Measurements from ENCODE around the gene TBC1D7.

Gene TBC1D7

DNA sequence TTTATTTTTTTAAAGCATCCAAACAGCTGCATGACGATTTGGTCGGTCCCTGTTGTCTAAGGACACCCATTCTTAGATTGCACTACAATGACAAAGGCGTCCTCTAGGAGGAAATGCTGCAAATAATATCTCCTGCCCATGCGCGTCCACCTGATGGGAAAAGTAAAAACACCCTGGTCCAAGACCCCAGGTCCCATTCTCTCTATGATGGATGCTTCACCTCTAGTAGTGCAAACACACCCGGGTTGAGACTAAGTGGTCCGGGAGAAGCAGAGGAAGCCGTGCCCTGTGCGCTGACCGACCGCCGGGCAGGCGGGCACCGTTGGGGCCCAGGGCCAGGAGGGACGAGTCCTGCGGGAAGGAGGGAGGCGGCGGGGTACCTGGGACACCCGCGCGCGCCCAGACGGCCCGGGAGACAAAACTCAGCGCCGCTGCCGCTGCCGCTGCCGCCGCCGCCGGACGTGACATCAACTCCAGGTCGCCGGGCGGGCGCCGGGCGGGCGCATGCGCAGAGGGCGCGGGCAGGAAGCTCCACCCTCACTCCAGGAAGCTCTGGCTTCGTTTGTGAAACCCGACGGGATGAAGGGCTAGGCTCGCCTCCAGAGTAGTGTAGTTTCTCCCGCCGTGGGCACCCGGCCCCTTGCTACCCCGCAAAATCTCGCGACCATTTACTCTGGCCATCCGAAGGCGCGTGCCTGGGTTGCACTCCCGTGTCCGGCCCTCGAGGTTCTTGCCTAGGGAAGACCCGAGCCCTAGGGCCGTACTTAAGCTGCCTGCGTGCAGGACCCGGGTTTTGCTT, at the start of gene TBC1D7:
TSS of gene TBC1D7 (minus strand) at position 462 of the 799 bp plus-strand sequence. CDS start 1,639 bp downstream, outside the sequence.
- peak; percentile 88 to 89 for DNase-seq

- no peak for DNase-seq
Observed at GRCh38 chr6:13377054-13377758, 48.9 kb upstream of the TBC1D7 start.

GRCh38 chr6:13375360-13375878, 47.1 kb upstream of the TBC1D7 start:
- peak in 1 of 2 experiments; percentile 14 for DNase-seq

DNA sequence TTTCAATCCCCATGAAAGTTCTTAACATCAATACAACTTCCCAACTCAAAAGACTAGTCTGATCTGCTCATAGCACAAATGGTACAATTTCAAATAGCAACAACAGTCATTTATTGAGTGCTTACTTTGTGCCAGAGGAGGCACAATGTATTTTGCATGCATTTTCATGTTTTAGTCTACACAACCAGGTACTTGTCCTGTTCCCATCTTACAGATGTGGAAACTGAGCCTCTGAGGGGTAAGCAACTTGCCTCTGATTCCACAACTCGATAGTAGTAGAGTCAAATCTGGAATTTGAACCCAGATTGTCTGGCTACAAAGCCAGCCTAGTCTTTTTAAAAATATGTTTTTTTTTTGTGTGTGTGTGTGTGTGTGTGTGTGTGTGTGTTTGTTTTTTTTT, 45.6 kb upstream of the TBC1D7 start:
- no peak for DNase-seq

- DNase-seq: no peak
Observed at GRCh38 chr6:13373488-13373886, 45.1 kb upstream of the TBC1D7 start.

GRCh38 chr6:13372688-13373487, 44.6 kb upstream of the TBC1D7 start:
- DNase-seq: no peak

GRCh38 chr6:13372076-13372475, 43.7 kb upstream of the TBC1D7 start:
- no peak for DNase-seq

GRCh38 chr6:13371421-13372072, 43.2 kb upstream of the TBC1D7 start:
- no peak for DNase-seq

DNA sequence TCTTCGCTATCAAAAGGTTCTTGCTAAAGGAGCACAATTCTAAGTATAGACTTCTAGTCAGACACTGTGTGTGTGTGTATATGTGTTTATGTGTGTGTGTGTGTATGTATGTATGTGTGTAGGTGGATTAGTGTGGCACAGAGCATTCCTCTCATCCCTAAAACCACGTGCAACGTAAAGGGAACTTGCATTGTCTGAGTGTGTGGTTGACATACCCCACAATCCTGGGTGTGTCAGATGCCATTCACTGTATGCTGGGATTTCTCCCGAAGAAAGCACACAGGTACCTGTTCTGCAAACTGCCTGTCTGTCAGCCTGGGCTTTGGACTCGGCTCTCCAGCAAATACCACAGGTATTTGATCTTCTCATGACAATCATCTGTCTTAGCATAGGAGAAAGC, 42.3 kb upstream of the TBC1D7 start:
- no peak for DNase-seq

GRCh38 chr6:13369591-13369990, 41.3 kb upstream of the TBC1D7 start:
- DNase-seq: no peak

DNA sequence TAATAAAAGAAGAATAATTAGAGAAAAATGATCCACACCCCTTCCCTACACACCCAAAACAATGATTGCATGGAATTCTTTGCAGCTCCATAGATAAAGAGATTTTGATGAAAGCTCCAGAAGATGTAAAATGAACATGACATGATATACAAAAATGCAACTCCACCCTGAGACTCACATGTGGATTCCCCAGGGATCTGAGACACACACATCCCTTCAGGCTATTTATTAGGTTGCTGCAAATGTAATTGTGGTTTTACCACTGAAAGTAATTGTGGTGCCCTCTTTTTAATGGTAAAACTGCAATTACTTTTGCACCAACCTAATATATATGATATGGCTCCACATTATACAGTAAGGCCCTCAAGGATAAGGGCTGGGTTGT, 40.4 kb upstream of the TBC1D7 start:
- no peak for DNase-seq

DNA sequence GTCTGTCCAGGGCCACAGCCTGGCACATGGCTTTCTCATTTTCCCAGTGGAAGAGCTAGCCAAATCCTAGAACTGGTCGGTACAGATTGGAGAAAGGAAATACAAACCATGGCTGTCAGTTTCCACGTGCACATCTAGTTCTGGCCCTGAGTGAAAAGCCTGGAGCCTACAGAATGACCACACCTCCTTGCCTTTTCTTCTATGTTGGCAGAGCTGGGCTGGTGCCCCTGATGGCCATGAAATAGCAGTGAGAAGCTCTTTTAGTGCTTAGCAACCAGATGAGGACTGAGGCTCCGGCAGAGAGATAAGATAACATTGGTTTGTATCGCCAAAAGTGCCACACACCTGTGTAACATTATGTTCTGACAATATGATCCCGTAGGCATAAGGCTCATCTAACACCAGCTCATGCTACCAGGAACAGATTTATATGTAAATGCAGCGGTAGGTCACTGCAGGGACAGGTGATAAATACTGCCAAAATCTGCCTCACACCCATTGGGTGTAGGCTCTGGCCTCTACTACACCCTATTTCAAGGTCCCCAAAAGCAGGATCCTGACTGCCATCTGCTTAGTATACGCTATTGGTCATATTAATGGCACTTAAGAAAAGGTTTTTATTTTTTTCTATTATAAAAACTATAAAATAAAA, 39.9 kb upstream of the TBC1D7 start:
- DNase-seq: no peak

DNA sequence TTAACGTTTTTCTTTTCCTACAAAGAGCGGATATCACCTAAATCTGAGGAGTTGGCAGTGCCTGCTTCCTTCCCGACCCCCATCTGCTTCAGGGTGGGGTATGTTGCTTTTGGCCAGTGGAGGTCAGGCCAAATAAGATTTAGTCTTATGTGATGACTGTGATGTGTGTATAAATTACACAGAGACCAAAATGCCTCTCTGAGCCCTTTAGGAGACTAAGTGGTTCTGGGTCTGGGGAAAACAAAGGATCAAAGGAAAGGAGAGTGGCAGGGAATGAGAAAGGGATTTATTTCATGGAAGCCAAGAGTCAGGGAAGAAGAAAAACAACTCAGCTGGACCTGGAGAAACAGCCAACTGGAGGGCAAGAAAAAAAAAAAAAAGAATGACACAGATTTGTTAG, 39.1 kb upstream of the TBC1D7 start:
- no peak for DNase-seq

- no peak for DNase-seq
Observed at GRCh38 chr6:13365320-13365719, 37.0 kb upstream of the TBC1D7 start.

DNA sequence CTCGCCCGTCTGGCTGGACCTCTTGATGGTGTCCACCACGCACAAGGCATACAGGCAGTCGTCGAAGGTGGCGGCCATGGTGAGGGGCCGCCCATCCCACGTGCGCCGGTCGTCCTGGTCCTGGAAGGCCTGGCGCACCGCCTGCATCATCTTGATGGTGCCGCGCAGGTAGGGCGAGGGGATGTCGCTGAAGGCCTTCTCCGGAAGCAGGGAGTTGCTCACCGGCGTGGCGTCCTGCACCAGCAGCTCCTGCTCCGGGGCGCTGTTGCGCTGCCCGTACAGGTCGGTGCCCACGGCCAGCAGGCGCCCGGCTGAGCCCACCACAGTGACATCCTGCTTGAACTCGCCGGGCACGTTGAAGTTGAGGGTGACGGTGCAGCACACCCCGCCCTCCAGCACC, 36.5 kb upstream of the TBC1D7 start:
- no peak for DNase-seq

DNA sequence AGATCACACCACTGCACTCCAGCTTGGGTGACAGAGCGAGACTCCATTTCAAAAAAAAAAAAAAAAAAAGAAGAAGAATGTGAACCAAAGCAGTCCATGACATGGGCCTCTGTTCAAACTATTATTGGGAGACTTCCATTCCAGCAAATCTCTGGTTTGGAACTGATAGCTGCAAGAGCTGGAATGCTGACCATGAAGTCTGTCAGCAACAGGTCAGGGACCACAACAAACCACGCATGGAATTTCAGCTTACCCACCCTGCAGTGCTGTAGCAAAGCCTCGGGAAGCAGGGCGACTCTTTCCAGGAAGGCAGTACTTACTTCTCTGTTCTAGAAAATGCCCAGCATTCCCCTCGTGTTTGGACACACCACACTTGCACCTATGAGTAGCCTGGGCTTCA, 34.1 kb upstream of the TBC1D7 start:
- no peak for DNase-seq

DNA sequence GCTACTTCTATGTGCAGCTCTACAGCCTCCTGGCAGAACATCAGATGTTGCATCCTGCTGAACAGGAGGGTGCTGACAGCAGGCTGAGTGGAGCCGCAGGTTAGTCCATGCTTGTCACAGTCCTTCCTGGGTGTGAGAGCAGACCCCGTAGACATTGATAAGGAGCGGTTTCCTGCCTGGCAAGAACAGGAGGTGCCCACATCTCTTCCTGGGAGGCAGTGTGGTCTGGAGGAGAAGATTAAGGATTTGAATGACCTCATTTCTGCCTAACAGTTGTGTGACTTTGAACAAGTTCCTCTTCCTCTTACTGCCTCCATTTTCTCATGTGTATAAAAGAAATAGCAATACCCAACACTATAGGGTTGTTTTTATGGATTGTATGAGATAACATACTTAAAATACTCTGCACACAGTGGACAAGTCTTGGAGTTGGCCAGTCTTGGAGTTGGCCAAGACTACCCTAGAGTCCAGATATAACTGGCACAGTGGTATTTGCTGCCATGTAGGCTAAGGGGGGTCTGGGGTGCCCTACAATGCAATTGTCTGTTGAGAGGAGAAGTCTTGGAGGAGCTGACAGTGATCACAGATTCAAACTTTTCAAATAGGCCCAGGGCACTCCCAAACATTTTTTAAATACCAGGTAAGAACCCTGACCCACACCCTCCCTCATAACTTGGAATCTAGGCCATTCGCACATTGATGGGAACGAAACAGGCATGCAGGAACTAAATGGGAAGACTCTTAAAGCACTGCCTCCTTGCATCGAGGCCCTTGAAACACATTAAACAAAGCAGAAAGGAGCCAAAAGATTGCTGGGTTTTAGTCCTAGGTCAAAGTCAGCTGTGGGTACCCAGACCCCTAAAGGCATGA, 32.6 kb upstream of the TBC1D7 start:
- no peak for DNase-seq

DNA sequence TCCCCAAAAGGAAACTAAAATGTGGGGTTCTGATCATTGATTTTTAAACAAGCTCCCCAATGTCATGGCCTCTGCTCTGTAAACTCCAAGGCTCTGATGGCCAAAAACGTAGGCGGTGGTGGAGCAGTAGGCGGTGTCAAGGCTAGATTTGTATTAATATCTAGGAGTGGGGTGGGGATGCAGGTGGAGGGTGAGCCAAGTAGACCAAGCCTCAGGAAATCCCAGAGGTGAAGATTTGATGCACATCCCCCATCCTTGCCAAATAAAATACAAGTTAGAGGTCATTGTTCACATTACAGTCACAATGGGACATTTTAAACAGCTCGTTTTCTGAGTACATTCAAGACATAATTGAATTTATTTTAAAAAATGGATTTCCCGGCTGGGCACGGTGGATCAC, 30.9 kb upstream of the TBC1D7 start:
- no peak for DNase-seq

DNA sequence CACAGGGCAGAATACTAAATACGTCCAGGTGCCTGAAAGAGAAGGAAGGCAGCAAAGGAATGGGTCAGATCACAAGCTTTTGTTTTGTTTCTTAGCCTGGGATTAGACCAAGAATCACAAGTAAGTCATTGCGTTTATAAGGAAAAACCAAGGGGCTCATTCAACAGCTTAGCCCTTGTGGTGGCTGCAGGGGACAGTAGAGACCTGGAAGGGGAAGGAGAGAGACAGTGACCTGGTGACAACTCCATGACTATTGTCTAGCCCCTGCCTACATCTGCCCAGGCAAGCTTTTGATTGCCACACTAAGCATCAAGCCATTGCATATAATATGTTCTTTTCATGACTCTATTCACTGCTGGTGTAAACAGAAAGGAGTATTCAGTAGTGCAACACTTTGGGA, 30.2 kb upstream of the TBC1D7 start:
- DNase-seq: no peak

DNA sequence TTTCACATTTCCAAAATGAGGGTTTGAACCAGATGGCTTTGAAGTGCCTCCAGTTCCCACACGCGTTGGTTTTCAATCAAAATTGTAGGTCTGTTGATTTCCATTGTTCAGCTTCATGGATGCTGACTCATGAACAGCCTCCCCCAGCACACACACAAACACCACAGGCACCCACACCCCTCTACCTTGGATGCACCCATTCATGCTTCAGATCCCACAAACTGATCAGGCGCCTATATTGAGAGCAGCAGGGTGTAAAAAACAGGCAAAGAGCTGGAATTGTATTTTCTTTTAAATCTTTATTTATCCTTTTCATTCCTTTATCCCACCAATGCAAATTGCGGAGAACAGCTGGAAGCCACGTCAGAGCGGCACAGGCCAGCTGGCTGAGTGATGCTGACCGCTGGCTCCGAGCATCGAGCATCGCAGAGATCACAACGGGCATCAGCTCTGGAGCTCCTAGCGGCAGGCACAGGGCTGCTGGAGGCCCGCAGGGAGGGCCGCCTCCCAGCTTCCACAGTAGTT, 29.3 kb upstream of the TBC1D7 start:
- DNase-seq: no peak
